Measurements from ENCODE around the gene SLC7A14. TPM values are rescaled to one million over a fixed set of nuclear protein-coding genes. Genes with fewer than 3 reads are reported as not detected.

The SLC7A14 gene
- polyA plus RNA-seq (2013, experiment 1 of 2; ENCODE audit: insufficient read length), result 0.40 TPM
- polyA plus RNA-seq (2013, experiment 2 of 2; ENCODE audit: insufficient read length), result 0.76 TPM

- no peak for DNase-seq
Measured at GRCh38 chr3:170585937-170586310, at the start of gene SLC7A14. Gene SLC7A14, minus strand, starts transcription at chr3:170586075. Its CDS starts 59,139 bp downstream, at chr3:170526936.

- no peak for DNase-seq
Measured at GRCh38 chr3:170635385-170635735, 49.5 kb upstream of the SLC7A14 start.

- DNase-seq, result no peak
Measured at GRCh38 chr3:170634663-170635384, 48.9 kb upstream of the SLC7A14 start.

GRCh38 chr3:170633573-170633972, 47.7 kb upstream of the SLC7A14 start:
- no peak for DNase-seq

- DNase-seq, result peak; percentile 86
Measured at GRCh38 chr3:170632780-170633179, 46.9 kb upstream of the SLC7A14 start.

GRCh38 chr3:170631755-170632488, 46.0 kb upstream of the SLC7A14 start:
- no peak for DNase-seq

- DNase-seq, result no peak
Measured at GRCh38 chr3:170623524-170623923, 37.6 kb upstream of the SLC7A14 start.

- peak; percentile 98 for DNase-seq
Measured at GRCh38 chr3:170622369-170623159, 36.7 kb upstream of the SLC7A14 start.

GRCh38 chr3:170621256-170621655, 35.4 kb upstream of the SLC7A14 start:
- no peak for DNase-seq

GRCh38 chr3:170614214-170614966, 28.5 kb upstream of the SLC7A14 start:
- DNase-seq, result peak; percentile 90

GRCh38 chr3:170611751-170612150, 25.9 kb upstream of the SLC7A14 start:
- DNase-seq, result no peak

GRCh38 chr3:170610321-170610884, 24.5 kb upstream of the SLC7A14 start:
- no peak for DNase-seq

GRCh38 chr3:170608475-170608874, 22.6 kb upstream of the SLC7A14 start:
- no peak for DNase-seq

GRCh38 chr3:170606675-170607074, 20.8 kb upstream of the SLC7A14 start:
- no peak for DNase-seq

- DNase-seq, result no peak
Measured at GRCh38 chr3:170605490-170605889, 19.6 kb upstream of the SLC7A14 start.

- peak; percentile 18 for DNase-seq
Measured at GRCh38 chr3:170603770-170604510, 18.1 kb upstream of the SLC7A14 start.

GRCh38 chr3:170602556-170602955, 16.7 kb upstream of the SLC7A14 start:
- peak; percentile 24 for DNase-seq

GRCh38 chr3:170600005-170600624, 14.2 kb upstream of the SLC7A14 start:
- no peak for DNase-seq

- DNase-seq, result no peak
Measured at GRCh38 chr3:170599091-170599490, 13.2 kb upstream of the SLC7A14 start.

- DNase-seq, result no peak
Measured at GRCh38 chr3:170598091-170598502, 12.2 kb upstream of the SLC7A14 start.

- DNase-seq, result no peak
Measured at GRCh38 chr3:170594528-170594927, 8.7 kb upstream of the SLC7A14 start.
